Lower leg skin (tissue), 3 donors: ENCODE measurements around the gene FAM131A.

Experiments
- POLR2A ChIP-seq, 2 donors: fragments of 450-650 bp; IDR thresholded peaks; one replicate each; pipeline ENCODE4 v1.6.1; 2016 to 2017; ENCODE audit warnings: antibody characterized with exemption in 2 of 2, mild to moderate bottlenecking in 1 of 2, moderate library complexity in 1 of 2
- TF ChIP-seq, protein P1 (sequence below), 3 donors: fragments of 450-650 bp; IDR thresholded peaks; one replicate each; pipeline ENCODE4 v1.5.1; 2016; ENCODE audit warnings: antibody characterized with exemption in 3 of 3, mild to moderate bottlenecking in 3 of 3, moderate library complexity in 2 of 3

DNA sequence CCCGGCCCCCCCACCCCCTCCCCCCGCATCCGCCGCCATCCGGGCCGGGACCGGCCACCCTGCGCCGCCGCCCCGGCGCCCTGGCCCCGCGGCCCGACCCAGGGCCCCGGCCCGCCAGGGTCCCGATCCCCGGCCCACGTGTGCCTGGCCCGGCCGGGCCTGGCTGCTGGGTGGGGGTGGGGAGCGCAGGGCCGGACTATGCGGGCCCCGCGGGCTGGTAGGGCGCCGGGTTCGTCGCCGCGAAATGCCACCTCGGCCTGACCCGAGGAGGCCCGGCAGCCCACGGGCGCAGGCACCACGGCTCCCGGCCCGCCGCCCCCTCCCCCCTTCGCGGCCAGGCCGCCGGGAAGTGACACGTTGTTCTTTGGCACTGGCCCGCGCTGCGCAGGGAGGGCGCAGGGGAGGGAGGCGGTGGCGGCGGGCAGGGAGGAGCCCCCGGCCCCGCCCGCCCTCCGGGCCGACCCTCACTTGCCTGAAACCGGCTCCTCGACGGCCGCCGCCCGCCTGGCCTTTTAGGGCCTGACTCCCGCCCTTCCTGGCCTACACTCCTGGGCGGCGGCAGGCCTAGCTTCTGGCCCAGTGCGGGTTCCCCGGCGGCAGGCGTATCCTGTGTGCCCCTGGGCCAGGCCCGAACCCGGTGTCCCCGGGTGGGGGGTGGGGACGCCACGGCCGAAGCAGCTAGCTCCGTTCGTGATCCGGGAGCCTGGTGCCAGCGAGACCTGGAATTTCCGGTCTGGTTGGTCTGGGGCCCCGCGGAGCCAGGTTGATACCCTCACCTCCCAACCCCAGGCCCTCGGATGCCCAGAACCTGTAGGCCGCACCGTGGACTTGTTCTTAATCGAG lies 22.5 kb upstream of the FAM131A start:
- TF ChIP-seq POLR2A (IDR thresholded peaks at IDR 0.05) = peak in 1 of 2 donors; percentile 54
- TF ChIP-seq, protein P1, sequence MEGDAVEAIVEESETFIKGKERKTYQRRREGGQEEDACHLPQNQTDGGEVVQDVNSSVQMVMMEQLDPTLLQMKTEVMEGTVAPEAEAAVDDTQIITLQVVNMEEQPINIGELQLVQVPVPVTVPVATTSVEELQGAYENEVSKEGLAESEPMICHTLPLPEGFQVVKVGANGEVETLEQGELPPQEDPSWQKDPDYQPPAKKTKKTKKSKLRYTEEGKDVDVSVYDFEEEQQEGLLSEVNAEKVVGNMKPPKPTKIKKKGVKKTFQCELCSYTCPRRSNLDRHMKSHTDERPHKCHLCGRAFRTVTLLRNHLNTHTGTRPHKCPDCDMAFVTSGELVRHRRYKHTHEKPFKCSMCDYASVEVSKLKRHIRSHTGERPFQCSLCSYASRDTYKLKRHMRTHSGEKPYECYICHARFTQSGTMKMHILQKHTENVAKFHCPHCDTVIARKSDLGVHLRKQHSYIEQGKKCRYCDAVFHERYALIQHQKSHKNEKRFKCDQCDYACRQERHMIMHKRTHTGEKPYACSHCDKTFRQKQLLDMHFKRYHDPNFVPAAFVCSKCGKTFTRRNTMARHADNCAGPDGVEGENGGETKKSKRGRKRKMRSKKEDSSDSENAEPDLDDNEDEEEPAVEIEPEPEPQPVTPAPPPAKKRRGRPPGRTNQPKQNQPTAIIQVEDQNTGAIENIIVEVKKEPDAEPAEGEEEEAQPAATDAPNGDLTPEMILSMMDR (IDR thresholded peaks at IDR 0.05) = no peak
